ENCODE data around the gene AGAP5.

DNA sequence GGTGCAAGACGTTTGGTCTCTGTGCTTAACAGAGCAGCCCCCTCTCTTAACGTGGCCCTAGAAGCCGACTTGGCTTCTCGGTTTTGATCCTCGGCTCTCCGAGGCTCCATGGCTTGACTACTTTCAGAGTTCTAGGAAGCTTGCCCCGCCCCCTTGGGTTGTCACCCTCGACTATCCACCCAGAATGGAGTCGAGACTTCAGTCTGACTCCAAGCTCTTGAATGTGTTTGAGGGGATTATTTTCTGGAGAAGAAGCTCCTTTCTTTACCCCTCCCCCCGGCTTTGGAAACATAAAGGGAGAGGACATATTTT lies 46.7 kb upstream of the AGAP5 start:
- TF ChIP-seq ETV6 (conservative IDR thresholded peaks at IDR 0.05 in 1 of 2, IDR thresholded peaks at IDR 0.05 in 1 of 2; ENCODE audit: borderline replicate concordance in 1 of 2, low read depth in 1 of 2) (no peak), CTCF (IDR thresholded peaks at IDR 0.05 in 2 of 3, conservative IDR thresholded peaks at IDR 0.05 in 1 of 3; ENCODE audit: control insufficient read depth in 2 of 3, extremely low read depth in 1 of 3, insufficient read depth in 1 of 3, low read depth in 3 of 3, low read length in 3 of 3) (no peak), GATAD2B (conservative IDR thresholded peaks at IDR 0.05; ENCODE audit: low read depth) (no peak), YY1 (IDR thresholded peaks at IDR 0.05; ENCODE audit: low read depth, low read length) (no peak), NFYB (IDR thresholded peaks at IDR 0.05; ENCODE audit: insufficient read depth, low read depth, low read length) (no peak), EP300 (IDR thresholded peaks at IDR 0.05; ENCODE audit: borderline replicate concordance in 1 of 2, control insufficient read depth in 1 of 2, low read depth in 2 of 2, low read length in 2 of 2) (no peak), POLR2A (IDR thresholded peaks at IDR 0.05; ENCODE audit: low read depth, low read length) (no peak), MTA3 (IDR thresholded peaks at IDR 0.05; ENCODE audit: borderline replicate concordance, low read length) (no peak), MLLT1 (IDR thresholded peaks at IDR 0.05) (no peak), TAF1 (IDR thresholded peaks at IDR 0.05; ENCODE audit: borderline replicate concordance, low read depth, low read length) (no peak)
